ENCODE results near the gene FEZ2.

FEZ2 gene

DNA sequence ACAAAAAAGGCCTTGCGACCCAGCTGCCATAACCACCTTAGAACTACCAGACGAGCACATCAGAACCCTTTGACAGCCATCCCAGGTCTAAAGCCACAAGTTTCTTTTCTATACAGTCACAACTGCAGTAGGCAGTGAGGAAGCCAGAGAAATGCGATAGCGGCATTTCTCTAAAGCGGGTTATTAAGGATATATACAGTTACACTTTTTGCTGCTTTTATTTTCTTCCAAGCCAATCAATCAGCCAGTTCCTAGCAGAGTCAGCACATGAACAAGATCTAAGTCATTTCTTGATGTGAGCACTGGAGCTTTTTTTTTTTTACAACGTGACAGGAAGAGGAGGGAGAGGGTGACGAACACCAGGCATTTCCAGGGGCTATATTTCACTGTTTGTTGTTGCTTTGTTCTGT lies 48.8 kb downstream of the FEZ2 start:
- peak overlapping the region in 10 of 11 experiments; percentile 13 to 39 (median 18); a peak in 12 of 22 replicates for H3K4me2 ChIP-seq
- TF ChIP-seq Cebpa-rat (IDR thresholded peaks at IDR 0.05): no peak
- peaks cover 12 to 35% (median 25%) of the 10 kb centered on the region in 10 experiments; a peak in 19 of 20 replicates for H3K4me1 ChIP-seq
- no peak overlapping the region for H3K9ac ChIP-seq
- H3K27ac ChIP-seq: peak overlapping the region in 5 of 11 experiments; percentile 5 to 51 (median 21); a peak in 4 of 22 replicates
- peaks cover 63 to 95% (median 87%) of the 10 kb centered on the region in 11 experiments for H3K36me3 ChIP-seq
- no peak overlapping the region for H3K4me3 ChIP-seq
- no peaks in the 10 kb centered on the region; a peak in 1 of 22 replicates for H4K20me1 ChIP-seq
- no peaks in the 10 kb centered on the region for H3K9me3 ChIP-seq (replicated peaks in 1 of 11)
- no peaks in the 10 kb centered on the region for H3K27me3 ChIP-seq

DNA sequence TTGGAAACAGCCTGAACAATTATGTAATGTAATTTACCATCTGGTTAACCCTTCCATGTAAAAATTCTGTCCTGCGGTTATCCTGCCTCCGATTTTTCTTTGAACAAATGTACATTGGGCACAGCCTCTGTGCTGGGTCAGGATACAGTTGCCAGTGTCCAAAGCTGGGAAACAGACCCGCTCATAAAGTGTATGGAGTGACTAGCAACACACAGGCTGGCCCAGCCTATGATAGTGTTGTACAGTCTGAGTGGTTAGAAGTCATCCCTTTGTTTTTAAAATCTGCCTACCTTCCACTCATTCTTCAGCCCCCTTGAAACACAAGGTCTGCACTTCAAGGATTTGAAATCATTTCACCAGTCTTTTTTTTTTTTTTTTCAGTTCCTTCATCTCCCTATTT lies 50.1 kb downstream of the FEZ2 start:
- peaks cover 4 to 22% (median 12%) of the 10 kb centered on the region in 10 experiments; a peak in 17 of 20 replicates for H3K4me1 ChIP-seq
- no peaks in the 10 kb centered on the region for H3K27me3 ChIP-seq
- H3K4me2 ChIP-seq: no peak overlapping the region
- H3K4me3 ChIP-seq: no peak overlapping the region
- no peaks in the 10 kb centered on the region for H3K9me3 ChIP-seq (replicated peaks in 1 of 11)
- H3K27ac ChIP-seq: no peak overlapping the region
- TF ChIP-seq Cebpa-rat (IDR thresholded peaks at IDR 0.05): no peak
- H3K9ac ChIP-seq: no peak overlapping the region
- H4K20me1 ChIP-seq: no peaks in the 10 kb centered on the region; a peak in 1 of 22 replicates
- peaks cover 67 to 98% (median 87%) of the 10 kb centered on the region in 11 experiments for H3K36me3 ChIP-seq

DNA sequence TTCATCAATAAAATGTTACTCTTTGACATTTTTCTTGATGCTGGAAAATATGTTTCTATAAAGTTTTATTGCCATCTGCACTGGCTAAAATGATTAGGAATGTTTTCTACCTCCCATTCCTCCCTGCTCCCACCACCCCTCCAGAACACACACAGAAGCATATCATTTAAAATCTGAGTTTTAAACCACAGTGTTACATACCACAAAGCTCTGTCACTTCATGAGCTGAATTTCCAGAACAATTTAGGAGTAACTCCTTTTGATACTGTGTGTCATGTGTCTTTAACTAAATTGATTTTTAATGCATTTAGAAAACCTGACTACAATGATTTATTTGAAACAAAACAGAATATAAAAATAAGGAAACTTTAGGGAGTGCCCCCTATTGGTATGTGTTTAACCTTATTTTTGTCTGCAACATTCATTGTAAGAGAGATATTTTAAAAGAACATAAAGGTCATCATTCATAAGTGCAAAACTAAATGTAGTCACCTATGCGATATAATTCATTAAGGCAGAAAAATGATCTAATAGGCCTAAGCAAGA lies 52.0 kb downstream of the FEZ2 start:
- Histone ChIP-seq H3K4me2 (no peak overlapping the region), H3K27ac (no peak overlapping the region), H3K9ac (no peak overlapping the region), H3K36me3 (peaks cover 49 to 98% (median 88%) of the 10 kb centered on the region in 11 experiments), H3K4me1 (peaks cover 4 to 32% (median 13%) of the 10 kb centered on the region in 10 experiments; a peak in 15 of 20 replicates), H3K4me3 (no peak overlapping the region), H3K9me3 (replicated peaks in 1 of 11) (no peaks in the 10 kb centered on the region), H3K27me3 (no peaks in the 10 kb centered on the region), H4K20me1 (no peaks in the 10 kb centered on the region; a peak in 1 of 22 replicates)
- no peak for TF ChIP-seq Cebpa-rat (IDR thresholded peaks at IDR 0.05)

DNA sequence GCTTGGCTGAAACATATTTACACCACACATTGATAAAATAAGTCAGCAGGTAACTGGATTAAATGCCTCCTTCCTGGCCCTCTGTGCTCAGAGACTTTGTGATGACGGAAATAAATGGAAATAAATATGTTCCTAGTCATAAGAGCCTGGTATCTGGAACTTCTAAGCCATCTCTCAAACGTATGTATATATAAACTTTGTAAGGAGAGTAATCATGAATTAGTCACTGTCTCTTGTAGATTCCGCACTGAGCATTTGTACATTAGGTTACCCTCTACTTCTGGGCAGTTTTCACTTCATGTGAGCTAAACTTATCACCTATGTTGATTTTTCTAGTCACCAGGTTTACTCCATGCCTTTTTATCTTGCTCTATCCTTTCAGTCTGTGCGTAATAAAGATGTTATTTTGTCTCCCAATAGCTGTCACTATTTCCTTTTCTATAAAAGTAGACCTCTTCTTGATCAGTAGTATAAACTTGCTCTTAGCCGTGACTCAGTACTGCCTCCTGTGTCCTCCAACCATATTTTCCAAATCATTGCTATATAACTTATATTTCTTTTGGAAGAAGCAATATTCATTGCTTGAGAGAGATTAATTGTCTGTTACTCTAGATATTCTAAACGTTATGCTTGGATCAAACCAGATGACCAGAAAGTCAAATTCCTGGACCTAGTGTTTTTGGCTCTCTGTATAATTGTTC lies 53.2 kb downstream of the FEZ2 start:
- no peak for TF ChIP-seq Cebpa-rat (IDR thresholded peaks at IDR 0.05)
- peaks cover 51 to 98% (median 87%) of the 10 kb centered on the region in 11 experiments for H3K36me3 ChIP-seq
- no peaks in the 10 kb centered on the region; a peak in 1 of 22 replicates for H4K20me1 ChIP-seq
- H3K4me1 ChIP-seq: peaks cover 4 to 28% (median 13%) of the 10 kb centered on the region in 10 experiments; a peak in 15 of 20 replicates
- H3K27ac ChIP-seq: no peak overlapping the region
- no peak overlapping the region for H3K4me2 ChIP-seq
- H3K9me3 ChIP-seq (replicated peaks in 1 of 11): no peaks in the 10 kb centered on the region
- no peaks in the 10 kb centered on the region for H3K27me3 ChIP-seq
- H3K9ac ChIP-seq: no peak overlapping the region
- H3K4me3 ChIP-seq: no peak overlapping the region

DNA sequence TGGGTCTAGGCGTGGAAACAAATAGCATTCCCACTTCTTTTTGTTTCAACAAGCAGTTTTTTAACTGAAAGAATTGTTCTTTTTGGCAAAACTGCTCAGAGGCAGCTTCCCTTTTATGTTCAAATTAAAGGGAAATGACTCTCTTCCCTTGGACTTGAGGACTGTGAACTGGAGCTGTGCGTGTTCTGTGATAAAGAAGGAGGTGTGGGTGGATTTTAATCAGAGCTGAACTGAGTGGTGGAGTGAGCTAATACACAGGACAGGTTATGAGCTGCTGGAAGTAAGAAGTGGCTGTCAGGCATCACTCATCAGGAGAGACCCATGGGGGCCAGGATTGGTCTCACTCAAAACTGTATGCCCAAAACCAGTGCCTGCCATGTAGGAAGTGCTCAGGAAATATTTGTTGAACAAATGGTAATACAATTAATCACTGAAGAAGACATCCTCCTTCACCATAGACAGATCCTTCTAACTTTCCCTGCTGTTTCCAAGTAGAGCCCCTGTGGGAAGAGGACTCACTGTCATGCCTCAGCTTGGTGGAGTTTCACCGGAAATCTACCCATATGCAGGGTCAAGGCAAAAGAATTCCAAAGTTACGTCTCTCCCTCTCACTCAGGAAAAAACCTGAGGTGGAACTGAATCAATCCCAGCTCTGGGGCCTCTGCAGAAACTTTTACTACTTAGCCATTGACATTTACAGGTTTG lies 55.9 kb downstream of the FEZ2 start:
- Histone ChIP-seq H3K4me1 (peaks cover 0 to 24% (median 5%) of the 10 kb centered on the region in 10 experiments; a peak in 10 of 20 replicates), H3K36me3 (peaks cover 43 to 100% (median 87%) of the 10 kb centered on the region in 11 experiments; a peak in 21 of 22 replicates), H3K9ac (no peak overlapping the region; a peak in 1 of 22 replicates), H3K4me3 (no peak overlapping the region), H3K27me3 (no peaks in the 10 kb centered on the region), H4K20me1 (no peaks in the 10 kb centered on the region), H3K27ac (no peak overlapping the region; a peak in 2 of 22 replicates), H3K4me2 (peak overlapping the region in 5 of 11 experiments; percentile 5 to 46 (median 13); a peak in 5 of 22 replicates), H3K9me3 (replicated peaks in 1 of 11) (no peaks in the 10 kb centered on the region; a peak in 1 of 22 replicates)
- TF ChIP-seq Cebpa-rat (IDR thresholded peaks at IDR 0.05): no peak

DNA sequence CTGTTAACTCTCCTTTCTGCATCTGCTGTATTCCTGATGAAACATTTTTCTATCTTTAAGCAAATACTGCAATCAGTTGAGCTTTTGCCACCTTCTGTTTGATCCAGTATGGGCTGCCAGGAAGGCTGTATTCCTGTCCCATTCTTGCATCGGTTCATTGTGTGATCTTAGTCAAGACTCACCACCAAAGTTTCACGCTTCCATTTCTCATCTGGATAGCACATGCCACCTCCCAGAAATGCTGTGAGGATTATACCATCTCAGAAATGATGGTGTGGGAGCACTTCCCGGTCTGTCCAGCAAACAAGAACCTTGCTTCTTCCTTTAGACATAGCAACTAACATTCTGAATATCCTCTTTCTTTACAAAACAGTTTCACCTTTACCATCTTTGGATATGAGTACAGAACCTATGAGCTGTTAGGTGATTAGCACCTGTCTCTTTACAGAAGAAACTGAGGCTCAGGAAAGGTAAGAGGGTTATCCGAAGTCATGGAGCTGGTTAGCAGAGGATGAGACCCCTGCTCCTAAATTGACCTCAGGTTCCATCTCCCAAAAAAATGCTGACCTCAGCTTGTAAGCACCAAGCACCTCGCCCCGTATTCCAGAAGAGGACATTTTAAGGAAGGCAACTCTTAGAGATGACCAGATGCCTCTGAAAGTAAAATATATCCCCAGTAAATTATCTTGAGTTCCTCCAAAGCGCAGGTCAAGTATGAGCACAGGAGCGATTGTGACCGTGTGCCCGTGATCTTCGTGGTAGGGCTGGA lies 56.8 kb downstream of the FEZ2 start:
- TF ChIP-seq Cebpa-rat (IDR thresholded peaks at IDR 0.05): no peak
- H3K36me3 ChIP-seq: peaks cover 41 to 100% (median 83%) of the 10 kb centered on the region in 11 experiments; a peak in 21 of 22 replicates
- H3K4me1 ChIP-seq: peaks cover 0 to 30% (median 12%) of the 10 kb centered on the region in 10 experiments; a peak in 10 of 20 replicates
- no peak overlapping the region; a peak in 1 of 22 replicates for H3K9ac ChIP-seq
- H3K27ac ChIP-seq: no peak overlapping the region; a peak in 1 of 22 replicates
- H3K4me2 ChIP-seq: peak overlapping the region in 1 of 11 experiments; percentile 30; a peak in 1 of 22 replicates
- no peak overlapping the region for H3K4me3 ChIP-seq
- H4K20me1 ChIP-seq: no peaks in the 10 kb centered on the region
- no peaks in the 10 kb centered on the region; a peak in 2 of 22 replicates for H3K9me3 ChIP-seq (replicated peaks in 1 of 11)
- no peaks in the 10 kb centered on the region for H3K27me3 ChIP-seq

GRCh38 chr2:36539631-36540030 lies 58.3 kb downstream of the FEZ2 start:
- Histone ChIP-seq H3K36me3 (peaks cover 36 to 91% (median 75%) of the 10 kb centered on the region in 11 experiments), H3K27ac (no peak overlapping the region), H3K9me3 (replicated peaks in 1 of 11) (peaks cover 0 to 2% (median under 1%) of the 10 kb centered on the region in 11 experiments; a peak in 8 of 22 replicates), H3K4me2 (no peak overlapping the region), H3K4me3 (no peak overlapping the region), H3K4me1 (peaks cover 0 to 30% (median 12%) of the 10 kb centered on the region in 10 experiments; a peak in 10 of 20 replicates), H4K20me1 (no peaks in the 10 kb centered on the region), H3K27me3 (no peaks in the 10 kb centered on the region), H3K9ac (no peak overlapping the region)
- no peak for TF ChIP-seq Cebpa-rat (IDR thresholded peaks at IDR 0.05)

DNA sequence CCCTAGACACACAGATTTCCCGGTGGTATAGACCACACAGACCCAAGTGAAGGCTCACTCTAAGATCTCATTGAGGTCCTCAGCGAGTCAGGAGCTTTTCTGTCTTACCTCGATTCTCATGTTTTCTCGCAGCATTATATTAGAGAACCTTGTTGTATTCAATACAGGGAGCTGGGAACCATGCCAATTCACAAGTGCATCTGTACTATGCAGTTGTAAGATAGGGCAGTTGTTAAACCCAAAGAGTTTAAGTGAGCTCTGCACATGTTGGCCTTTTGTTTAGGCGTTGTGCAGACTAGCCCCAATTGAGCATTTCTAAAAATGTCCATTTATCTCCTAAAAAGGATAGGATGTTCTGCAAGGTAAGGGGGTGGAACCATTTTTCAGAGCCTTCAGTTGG lies 59.6 kb downstream of the FEZ2 start:
- no peak for TF ChIP-seq Cebpa-rat (IDR thresholded peaks at IDR 0.05)

More for the DNA sequence above, 59.6 kb downstream of the FEZ2 start:
- Histone ChIP-seq H3K9me3 (replicated peaks in 1 of 11) (peaks cover 0 to 9% (median 4%) of the 10 kb centered on the region in 11 experiments; a peak in 9 of 22 replicates), H3K36me3 (peaks cover 27 to 81% (median 65%) of the 10 kb centered on the region in 11 experiments; a peak in 21 of 22 replicates), H3K4me3 (no peak overlapping the region), H3K27ac (no peak overlapping the region), H3K9ac (no peak overlapping the region), H3K4me2 (no peak overlapping the region), H4K20me1 (no peaks in the 10 kb centered on the region), H3K4me1 (peaks cover 0 to 30% (median 12%) of the 10 kb centered on the region in 10 experiments; a peak in 10 of 20 replicates), H3K27me3 (no peaks in the 10 kb centered on the region)
